PC-9 (cell line): ENCODE results near the gene TTC31. TPM values are rescaled to one million over a fixed set of nuclear protein-coding genes. Genes with fewer than 3 reads are reported as not detected.

Source experiments
- BruUV-seq: library from RNA; stranded (reverse); fragments of 400-500 nt; replicated peaks from 2 replicates; lab custom pipeline; 2021; lab: Mats Ljungman, UMichigan
- CTCF ChIA-PET: fragments of 300-600 bp; sonication (Branson Sonifier 250); formaldehyde crosslinking; loops from one replicate; lab custom pipeline; 2022; ENCODE audit warnings: antibody characterized with exemption; lab: Charles Lee
- POLR2A ChIA-PET: fragments of 300-600 bp; sonication (Branson Sonifier 250); formaldehyde crosslinking; loops from one replicate; lab custom pipeline; 2022; ENCODE audit warnings: antibody characterized with exemption; ENCODE audit not compliant: unreplicated experiment; lab: Charles Lee
- DNase-seq, 2 experiments: peaks; one replicate each; pipeline versions ENCODE4 v3.0.0 to v3.0.0-alpha.2; 2015 to 2022; ENCODE audit warnings: mixed read lengths in 1 of 2
- H2AFZ ChIP-seq: fragments of 200-600 bp; sonication (generic); 2 replicates; pipeline ENCODE4 v1.8.1; 2017; ENCODE audit warnings: antibody characterized with exemption
- H3F3A ChIP-seq: fragments of 200-600 bp; sonication (generic); 2 replicates; pipeline ENCODE4 v1.8.1; 2017; ENCODE audit warnings: antibody characterized with exemption, mild to moderate bottlenecking, low read depth; ENCODE audit not compliant: insufficient read depth
- H3K27ac ChIP-seq: fragments of 200-600 bp; sonication (generic); 2 replicates; pipeline ENCODE4 v1.6.1; 2016; ENCODE audit warnings: mixed run types
- H3K27me3 ChIP-seq: fragments of 200-600 bp; sonication (generic); 2 replicates; pipeline ENCODE4 v1.6.1; 2016; ENCODE audit warnings: low read depth, mixed run types; ENCODE audit not compliant: insufficient read depth
- H3K36me3 ChIP-seq: fragments of 200-600 bp; sonication (generic); 2 replicates; pipeline ENCODE4 v1.6.1; 2016; ENCODE audit warnings: low read depth, mixed run types
- H3K4me1 ChIP-seq: fragments of 200-600 bp; sonication (generic); replicated peaks from 2 replicates; pipeline ENCODE4 v1.6.1; 2016; ENCODE audit warnings: mixed run types; ENCODE audit not compliant: insufficient read depth
- H3K4me2 ChIP-seq: fragments of 200-600 bp; sonication (generic); 2 replicates; pipeline ENCODE4 v1.6.1; 2017; ENCODE audit warnings: mixed run types
- H3K4me3 ChIP-seq: fragments of 200-600 bp; sonication (generic); 2 replicates; pipeline ENCODE4 v1.6.1; 2016; ENCODE audit warnings: mixed run types
- H3K79me2 ChIP-seq: fragments of 200-600 bp; sonication (generic); 2 replicates; pipeline ENCODE4 v1.6.1; 2017; ENCODE audit warnings: low read depth, mixed run types
- H3K9me2 ChIP-seq: fragments of 200-600 bp; sonication (generic); 2 replicates; pipeline ENCODE4 v1.8.1; 2017; ENCODE audit warnings: mild to moderate bottlenecking; ENCODE audit not compliant: insufficient read depth
- H3K9me3 ChIP-seq: fragments of 200-600 bp; sonication (generic); 2 replicates; pipeline ENCODE4 v1.8.1; 2016; ENCODE audit warnings: low read depth; ENCODE audit not compliant: insufficient read depth
- H4K20me1 ChIP-seq: fragments of 200-600 bp; sonication (generic); 2 replicates; pipeline ENCODE4 v1.8.1; 2017; ENCODE audit not compliant: insufficient read depth
- CTCF ChIP-seq: fragments of 200-600 bp; sonication (generic); conservative IDR thresholded peaks from 2 replicates; pipeline ENCODE4 v1.6.1; 2017; ENCODE audit warnings: mixed run types, antibody characterized with exemption, mild to moderate bottlenecking, moderate library complexity
- EZH2 ChIP-seq: fragments of 200-600 bp; sonication (generic); IDR thresholded peaks from 2 replicates; pipeline ENCODE4 v1.8.0; 2017; ENCODE audit warnings: antibody characterized with exemption, low read depth
- intact Hi-C: fragments of 100-400 bp; cut with micrococcal nuclease; formaldehyde crosslinking; loops from one replicate; pipeline ENCODE4 v1.10.0; 2022; ENCODE audit not compliant: unreplicated experiment
- total RNA-seq: library from RNA; stranded (reverse); gene quantifications from 2 replicates; pipeline ENCODE4 v1.2.3, GENCODE V29; 2021

Gene TTC31
- total RNA-seq, 1 experiment from 2014 or later: 20.1 TPM

GRCh38 chr2:74486141-74486540 lies 3.3 kb downstream of the TTC31 start:
- Histone ChIP-seq H4K20me1 (no peaks in the 10 kb centered on the region), H2AFZ (no peak overlapping the region), H3K27me3 (no peaks in the 10 kb centered on the region), H3K27ac (no peak overlapping the region), H3K4me1 (peaks cover 19% of the 10 kb centered on the region), H3K4me3 (no peak overlapping the region), H3K36me3 (no peaks in the 10 kb centered on the region), H3K79me2 (peaks cover 27% of the 10 kb centered on the region), H3K9me2 (no peaks in the 10 kb centered on the region), H3F3A (peaks cover 15% of the 10 kb centered on the region), H3K4me2 (no peak overlapping the region), H3K9me3 (no peaks in the 10 kb centered on the region)
- TF ChIP-seq CTCF: no peak
- no peak for TF ChIP-seq EZH2
- CTCF ChIA-PET: interaction anchor here (0.7 kb wide), 1 partner anchor 25 kb away, joined by 4 read pairs; no protein-coding TSS in a partner anchor
- intact Hi-C loops: loop anchor here (10.0 kb wide), 1 partner anchor 169 kb away; the partner anchor contains the start of gene SEMA4F
- no TSS peak for BruUV-seq
- DNase-seq: peak in 1 of 2 experiments; percentile 20
- POLR2A ChIA-PET: no interaction called here

- ChIA-PET POLR2A (interaction anchor here (0.6 kb wide), 1 partner anchor 310 kb away, joined by 5 read pairs; the partner anchor contains the start of gene MOB1A), CTCF (no interaction called here)
- no peak for DNase-seq
- Histone ChIP-seq H3F3A (peaks cover 15% of the 10 kb centered on the region), H3K79me2 (peaks cover 8% of the 10 kb centered on the region; the same call in 1 of the 2 replicates), H3K27ac (no peak overlapping the region), H3K4me2 (0 out of 2 replicates have a peak overlapping the region, but pooled peaks have one; percentile 15), H3K4me3 (no peak overlapping the region), H3K27me3 (no peaks in the 10 kb centered on the region), H2AFZ (no peak overlapping the region), H3K9me2 (no peaks in the 10 kb centered on the region), H3K4me1 (peaks cover 12% of the 10 kb centered on the region; the same call in 1 of the 2 replicates), H3K36me3 (no peaks in the 10 kb centered on the region), H3K9me3 (no peaks in the 10 kb centered on the region), H4K20me1 (no peaks in the 10 kb centered on the region)
- BruUV-seq: no TSS peak
- TF ChIP-seq CTCF (no peak), EZH2 (no peak)
- intact Hi-C loops: loop anchor here (10.0 kb wide), 1 partner anchor 166 kb away; the partner anchor contains the start of gene SEMA4F
These were observed 6.0 kb downstream of the TTC31 start for GRCh38 chr2:74488643-74489481.

- no TSS peak for BruUV-seq
- CTCF ChIA-PET: no interaction called here
- no peak overlapping the region for H3K4me2 ChIP-seq
These were observed 7.0 kb downstream of the TTC31 start for GRCh38 chr2:74489906-74490305.

More at GRCh38 chr2:74489906-74490305, 7.0 kb downstream of the TTC31 start:
- intact Hi-C loops: loop anchor here (10.0 kb wide), 1 partner anchor 165 kb away; the partner anchor contains the start of gene SEMA4F
- Histone ChIP-seq H3K27me3 (no peaks in the 10 kb centered on the region), H3K36me3 (no peaks in the 10 kb centered on the region), H2AFZ (no peak overlapping the region), H3F3A (peaks cover 15% of the 10 kb centered on the region), H4K20me1 (no peaks in the 10 kb centered on the region), H3K79me2 (no peaks in the 10 kb centered on the region), H3K4me1 (peaks cover 12% of the 10 kb centered on the region; the same call in 1 of the 2 replicates), H3K9me2 (no peaks in the 10 kb centered on the region), H3K4me3 (no peak overlapping the region), H3K9me3 (no peaks in the 10 kb centered on the region), H3K27ac (no peak overlapping the region)
- POLR2A ChIA-PET: no interaction called here
- no peak for TF ChIP-seq CTCF
- TF ChIP-seq EZH2: no peak
- no peak for DNase-seq
